GM19372 (cell line): Measurements from ENCODE around the gene METTL21A.
"Not testable (repeated sequence)": the region's sequence is repeated elsewhere in the genome, so short reads cannot be mapped to it uniquely, and the experiment has no call there.

ENCODE experiments used
- ATAC-seq: cut with Tn5 transposase; IDR thresholded peaks from one replicate; pipeline ENCODE4 v1.9.1; 2021; ENCODE audit warnings: mild to moderate bottlenecking, low read depth, moderate library complexity; ENCODE audit not compliant: unreplicated experiment

Gene METTL21A

DNA sequence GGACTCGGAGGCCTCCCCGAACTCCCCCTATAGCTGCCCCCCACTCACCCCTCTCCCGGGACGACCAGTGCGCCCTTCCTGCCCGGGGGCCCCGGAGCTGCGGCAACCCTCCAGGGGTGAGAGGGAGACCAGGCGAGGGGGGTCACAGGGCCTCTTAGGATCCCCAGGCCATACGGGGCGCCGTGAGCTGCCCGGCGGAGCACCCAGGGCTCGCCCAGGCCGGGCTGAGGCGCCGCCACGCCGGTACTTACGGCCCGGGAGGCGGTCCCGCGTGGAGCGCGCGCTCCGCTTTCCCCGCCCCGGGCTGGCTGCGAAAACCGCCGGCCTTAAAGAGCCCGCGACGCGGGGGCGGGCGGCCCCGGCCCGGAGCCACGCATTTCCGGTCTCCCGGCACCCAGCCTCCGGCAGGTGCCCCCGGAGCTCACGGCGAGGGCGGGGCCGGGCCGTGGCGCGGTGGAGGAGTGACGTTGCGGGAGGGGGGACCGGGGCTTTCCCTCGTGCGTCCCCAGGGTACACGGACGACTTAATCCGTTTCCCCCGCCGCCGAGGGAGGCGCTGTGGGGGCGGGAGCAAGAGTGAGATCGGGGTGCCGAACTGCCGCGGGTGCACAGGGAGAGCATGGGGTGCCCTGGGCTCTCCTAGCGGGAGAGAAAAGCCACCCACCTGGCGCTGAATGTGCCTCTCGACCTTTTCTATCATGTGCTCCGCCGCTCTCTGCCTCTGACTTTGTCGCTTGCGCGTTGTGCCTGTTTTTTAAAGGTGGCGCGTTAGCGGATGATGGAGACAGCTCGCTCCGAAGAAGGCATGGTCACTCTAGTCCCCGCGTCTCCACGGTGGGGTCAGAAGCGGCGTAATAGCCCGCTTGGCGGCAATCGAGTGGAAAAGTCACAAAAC, at the start of gene METTL21A:
TSS of gene METTL21A (minus strand) at position 381 of the 894 bp plus-strand sequence. CDS start 1,019 bp downstream, outside the sequence.
- ATAC-seq: peak; percentile 61

GRCh38 chr2:207674826-207675225, 49.6 kb upstream of the METTL21A start:
- no peak for ATAC-seq

- no peak for ATAC-seq
Measured at GRCh38 chr2:207674266-207674774, 49.1 kb upstream of the METTL21A start.

DNA sequence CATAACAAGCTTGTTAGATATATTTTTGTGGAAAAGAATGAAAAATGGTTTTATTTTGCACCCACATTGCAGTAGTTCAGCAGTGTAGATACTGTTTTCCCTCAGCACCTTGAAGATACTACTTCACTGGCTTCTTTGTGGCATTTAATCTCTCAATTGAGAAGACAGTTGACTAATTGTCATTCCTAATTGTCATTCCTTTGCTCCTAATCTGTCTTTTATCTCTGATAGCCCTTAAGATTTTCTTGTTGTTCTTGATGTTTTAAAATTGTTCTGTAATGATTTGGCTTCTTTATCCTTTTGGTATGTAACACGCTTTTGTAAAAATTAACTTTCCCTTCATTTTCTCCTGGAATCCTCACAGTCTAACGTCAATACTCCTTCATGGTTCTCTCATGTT, 48.2 kb upstream of the METTL21A start:
- ATAC-seq: no peak

DNA sequence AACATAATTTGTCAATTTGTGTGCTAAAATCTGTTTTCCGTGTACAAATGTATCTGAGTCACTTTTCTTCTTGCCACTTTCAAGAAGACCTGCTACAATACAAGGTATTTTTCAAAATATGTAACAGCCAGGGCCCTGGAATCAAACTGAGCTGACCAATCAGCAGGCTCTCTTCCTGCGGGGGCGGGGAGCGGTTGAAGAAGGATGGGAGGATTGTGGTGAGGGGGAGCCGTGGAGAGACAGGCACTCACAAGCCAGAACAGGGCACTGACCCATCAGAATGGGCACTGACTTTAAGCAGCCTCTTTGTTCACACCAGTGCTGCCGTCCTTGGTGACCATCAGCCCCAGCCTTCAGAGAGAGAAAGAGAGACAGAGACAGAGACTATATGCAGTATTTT, 45.7 kb upstream of the METTL21A start:
- no peak for ATAC-seq

DNA sequence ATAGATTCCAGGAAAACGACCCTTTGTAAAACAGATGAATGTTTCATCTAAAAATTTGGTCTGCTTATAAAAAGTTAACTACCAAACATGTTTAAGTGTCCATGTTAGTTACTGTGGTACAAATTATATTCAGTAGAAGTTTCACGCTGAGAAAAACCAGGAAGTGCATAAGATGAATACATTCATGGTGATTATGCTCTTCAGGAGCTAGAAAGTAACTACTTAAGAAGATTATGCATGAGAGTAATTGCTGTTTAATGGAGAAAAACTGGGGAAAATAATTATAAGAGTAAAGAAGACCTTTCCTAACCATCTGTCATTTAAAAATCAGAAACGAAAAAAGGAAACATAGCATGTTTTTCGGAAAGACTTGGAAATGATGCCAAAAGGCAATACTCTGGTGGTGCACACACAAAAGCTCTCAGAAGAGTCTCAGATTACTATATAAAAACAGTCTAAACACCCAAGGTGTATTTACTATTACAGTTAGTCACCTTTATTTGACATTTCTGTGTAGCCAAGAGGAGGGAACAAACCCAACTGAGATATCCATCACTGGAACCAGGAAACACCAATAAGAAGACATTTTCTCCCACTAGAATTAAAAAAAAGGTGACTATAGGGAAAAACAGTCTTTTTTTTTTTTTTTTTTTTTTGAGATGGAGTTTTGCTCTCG, 38.8 kb upstream of the METTL21A start:
- ATAC-seq: no peak

DNA sequence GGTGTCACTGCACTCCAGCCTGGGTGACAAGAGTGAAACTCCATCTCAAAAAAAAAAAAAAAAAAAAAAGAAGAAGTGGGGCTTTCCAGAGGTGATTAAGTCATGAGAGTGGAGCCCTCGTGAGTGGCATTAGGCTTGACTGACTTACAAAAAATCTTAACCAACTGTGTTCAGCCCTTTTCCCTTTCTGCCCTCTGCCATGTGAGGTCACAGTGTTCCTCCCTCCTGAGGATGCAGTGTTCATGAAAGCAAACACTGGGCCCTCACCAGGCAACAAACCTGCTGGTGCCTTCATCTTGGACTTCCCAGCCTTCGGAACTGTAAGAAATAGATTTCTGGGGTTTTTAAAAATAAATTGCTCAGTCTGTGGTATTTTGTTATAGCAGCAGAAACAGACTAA, 37.0 kb upstream of the METTL21A start:
- peak; percentile 74 for ATAC-seq

DNA sequence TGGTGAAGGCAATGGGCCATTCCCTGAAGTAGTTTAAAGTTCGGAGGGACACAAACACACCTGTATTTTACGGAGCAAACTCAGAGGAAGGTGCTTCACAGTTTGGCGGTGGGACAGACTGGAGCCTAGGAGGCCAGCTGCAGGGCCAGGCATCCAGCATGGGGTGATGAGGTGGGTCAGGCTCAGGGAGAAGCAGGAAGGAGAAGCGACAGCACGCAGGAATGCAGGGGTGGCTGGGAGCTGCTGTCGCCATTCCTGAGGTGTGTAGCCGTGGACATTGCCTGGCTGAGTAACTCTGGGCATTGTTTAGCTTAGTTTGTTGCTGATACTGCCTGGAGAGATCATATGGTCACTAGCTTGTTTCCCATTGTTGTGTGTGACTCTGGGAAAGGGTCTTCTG, 35.8 kb upstream of the METTL21A start:
- no peak for ATAC-seq

- no peak for ATAC-seq
Measured at GRCh38 chr2:207658156-207658555, 33.0 kb upstream of the METTL21A start.

- ATAC-seq: no peak
Measured at GRCh38 chr2:207655000-207655399, 29.8 kb upstream of the METTL21A start.

GRCh38 chr2:207646582-207646981, 21.4 kb upstream of the METTL21A start:
- not testable (repeated sequence) for ATAC-seq

DNA sequence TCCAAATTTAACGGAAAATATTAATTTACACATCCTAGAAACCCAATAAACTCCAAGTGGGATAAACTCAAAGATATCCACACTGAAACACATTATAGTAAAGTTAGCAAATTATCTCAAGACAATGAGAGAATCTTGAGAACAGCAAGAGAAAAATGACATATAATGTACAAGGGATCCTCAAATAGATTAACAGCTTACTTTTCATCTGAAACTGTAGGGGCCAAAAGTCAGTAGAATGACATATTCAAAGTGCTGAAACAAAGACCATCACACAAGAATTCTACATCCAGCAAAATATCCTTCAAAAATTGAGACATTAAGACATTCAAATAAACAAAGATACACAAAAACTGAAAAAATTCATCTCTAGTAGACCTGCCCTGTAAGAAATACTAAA, 18.7 kb upstream of the METTL21A start:
- no peak for ATAC-seq

- no peak for ATAC-seq
Measured at GRCh38 chr2:207640661-207641060, 15.5 kb upstream of the METTL21A start.

DNA sequence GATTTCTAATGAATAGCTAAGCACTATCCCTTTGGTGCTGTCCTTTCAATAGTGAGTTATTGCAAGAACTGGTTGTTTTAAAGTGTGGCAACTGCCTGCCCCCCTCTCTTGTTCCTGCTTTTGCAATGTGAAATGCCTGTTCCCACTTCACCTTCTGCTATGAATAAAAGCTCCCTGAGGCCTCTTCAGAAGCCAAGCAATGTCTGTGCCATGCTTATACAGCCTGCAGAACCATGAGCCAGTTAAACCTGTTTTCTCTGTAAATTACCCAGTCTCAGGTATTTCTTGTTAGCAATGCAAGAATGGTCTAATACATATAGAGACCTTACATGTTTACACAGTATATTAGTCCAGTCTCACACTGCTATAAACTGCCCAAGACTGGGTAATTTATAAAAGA, 15.0 kb upstream of the METTL21A start:
- no peak for ATAC-seq

DNA sequence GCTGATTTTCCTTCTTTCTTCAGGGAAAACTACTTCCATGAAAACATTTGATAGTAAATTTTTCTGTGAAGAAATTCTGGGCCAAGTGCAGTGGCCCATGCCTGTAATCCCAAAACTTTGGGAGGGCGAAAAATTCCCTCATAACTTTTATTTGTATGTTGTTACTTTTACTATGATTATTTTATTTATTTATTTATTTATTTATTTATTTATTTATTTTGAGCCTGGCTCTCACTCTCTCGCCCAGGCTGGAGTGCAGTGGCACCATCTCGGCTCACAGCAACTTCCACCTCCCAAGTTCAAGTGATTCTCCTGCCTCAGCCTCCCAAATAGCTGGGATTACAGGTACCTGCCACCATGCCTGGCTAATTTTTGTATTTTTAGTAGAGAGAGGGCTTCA, 14.1 kb upstream of the METTL21A start:
- ATAC-seq: not testable (repeated sequence)

GRCh38 chr2:207635468-207636200, 10.4 kb upstream of the METTL21A start:
- ATAC-seq: no peak

DNA sequence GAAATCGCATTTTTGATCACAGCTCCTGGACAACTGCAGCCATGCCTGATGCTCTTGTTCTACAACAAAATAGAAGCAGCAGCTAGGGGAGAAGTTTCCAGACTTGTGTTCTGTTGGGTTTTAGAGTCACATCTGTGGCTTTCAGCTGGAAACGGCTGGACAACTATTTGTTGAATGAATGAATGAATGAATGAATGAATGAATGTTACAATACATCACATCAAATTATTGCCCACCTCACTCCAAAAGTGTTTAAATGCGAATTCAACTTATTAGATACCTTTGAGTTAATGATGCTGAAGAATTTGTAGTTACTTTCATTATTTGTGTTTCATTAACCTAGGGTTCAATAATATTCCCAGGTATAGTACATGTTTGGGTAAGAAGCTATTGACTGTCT, 8.5 kb upstream of the METTL21A start:
- no peak for ATAC-seq

GRCh38 chr2:207632575-207633493, 7.6 kb upstream of the METTL21A start:
- no peak for ATAC-seq

DNA sequence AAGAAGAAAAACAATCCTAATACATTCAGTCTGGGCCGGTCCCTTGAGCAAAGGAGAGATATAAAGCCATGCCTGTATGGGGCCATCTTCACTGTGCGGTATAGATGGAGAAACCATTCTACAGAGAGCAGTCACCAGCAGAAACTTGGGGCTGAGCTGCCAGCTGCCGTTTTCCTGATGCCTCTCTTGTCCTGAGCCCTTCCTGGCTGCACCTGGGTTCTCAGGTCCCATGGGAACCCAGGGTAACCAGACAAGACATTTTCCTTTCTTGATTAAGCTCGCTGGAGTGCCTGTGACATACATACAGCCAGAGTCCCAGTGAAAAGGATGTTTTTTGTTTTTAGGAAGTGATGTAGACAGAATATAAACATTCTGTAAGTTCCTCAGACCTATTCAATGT, 5.3 kb upstream of the METTL21A start:
- no peak for ATAC-seq

DNA sequence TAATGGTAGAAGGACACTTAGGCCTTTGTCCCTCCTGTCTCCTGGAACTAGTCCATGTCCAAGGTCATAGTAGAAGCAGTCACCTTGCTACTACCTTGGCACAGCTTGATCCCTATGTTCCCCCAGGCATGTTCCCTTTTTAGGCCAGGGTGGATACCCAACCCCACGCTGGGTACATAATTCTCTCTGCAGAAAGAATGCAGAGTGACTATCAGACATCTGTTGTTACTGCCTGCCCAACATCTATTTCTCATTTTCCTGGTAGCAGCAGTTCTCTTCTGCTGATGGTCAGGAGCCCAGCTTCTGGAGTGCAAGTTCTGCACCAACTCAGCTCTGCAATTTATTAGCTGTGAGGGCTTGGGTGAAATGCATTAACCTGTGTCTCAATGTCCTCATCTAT, 4.4 kb upstream of the METTL21A start:
- no peak for ATAC-seq
